DMS53 (cell line): ENCODE data around the gene CACNG1.
"Not testable (repeated sequence)": the region's sequence is repeated elsewhere in the genome, so short reads cannot be mapped to it uniquely, and the experiment has no call there.

ENCODE experiments used
- DNase-seq: peaks from one replicate; lab custom pipeline; 2025; lab: John Stamatoyannopoulos, UW

Gene CACNG1

GRCh38 chr17:67079491-67079890 is 35.1 kb downstream of the CACNG1 start:
- DNase-seq = no peak

DNA sequence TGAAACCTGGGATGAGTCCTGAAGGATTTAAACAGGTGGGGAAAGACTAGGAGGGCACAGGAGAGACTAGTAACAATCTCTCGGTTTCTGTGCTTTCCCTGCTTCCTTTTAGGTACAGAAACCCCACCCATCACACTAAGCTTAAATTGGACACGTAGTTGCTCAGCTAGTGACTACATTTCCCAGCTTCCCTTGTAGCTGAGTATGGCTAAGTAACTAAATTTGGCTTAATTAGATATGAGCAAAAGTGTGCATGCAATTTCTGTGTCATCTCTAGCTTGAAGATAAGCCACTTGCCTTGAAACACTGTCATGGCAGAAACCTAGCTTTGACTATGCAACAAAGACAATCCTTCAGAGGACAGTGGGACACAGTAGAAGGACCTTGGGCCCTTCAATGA is 36.5 kb downstream of the CACNG1 start:
- DNase-seq = no peak

GRCh38 chr17:67082107-67082506 is 37.8 kb downstream of the CACNG1 start:
- DNase-seq = no peak

- DNase-seq = no peak
Measured at GRCh38 chr17:67085406-67085805, 41.1 kb downstream of the CACNG1 start.

DNA sequence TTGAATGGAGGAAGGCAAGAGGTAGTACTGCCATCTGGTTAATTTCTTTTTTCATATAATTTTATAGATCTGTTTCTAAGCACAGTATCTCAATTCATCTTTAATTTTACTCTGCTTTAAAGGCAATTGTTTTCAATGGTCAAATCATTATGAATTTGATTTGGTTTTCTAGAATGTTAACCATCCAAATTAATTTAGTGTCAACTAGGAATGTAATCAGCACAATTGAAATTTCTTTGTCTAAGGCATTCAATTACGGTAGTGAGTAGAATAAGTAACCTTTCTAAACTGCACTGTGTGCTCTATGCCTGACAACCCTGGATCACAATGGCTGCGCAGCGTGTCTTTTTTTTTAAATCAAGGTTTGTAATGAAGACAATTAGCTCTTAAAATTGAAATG is 44.3 kb downstream of the CACNG1 start:
- DNase-seq = no peak

GRCh38 chr17:67090341-67090740 is 46.0 kb downstream of the CACNG1 start:
- DNase-seq = no peak

DNA sequence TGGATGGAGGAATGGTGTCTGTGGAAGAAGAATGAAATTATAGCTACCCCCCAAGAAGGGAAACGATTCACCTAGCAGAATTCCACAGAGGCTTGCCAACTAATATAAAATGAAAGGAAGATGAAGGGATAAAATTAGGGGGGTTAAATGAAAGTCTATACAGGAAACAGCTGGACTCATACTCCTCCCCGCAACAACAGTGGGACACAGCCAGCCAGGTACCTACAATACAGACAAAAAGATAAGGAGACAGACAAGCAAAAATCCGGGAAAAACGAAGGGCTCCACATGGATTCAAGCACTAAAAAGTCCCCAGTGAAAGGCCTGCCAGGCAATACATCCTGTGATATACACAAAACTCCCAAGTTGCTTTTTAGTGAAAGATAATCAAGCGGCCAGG is 47.9 kb downstream of the CACNG1 start:
- DNase-seq = no peak

GRCh38 chr17:67092710-67093109 is 48.4 kb downstream of the CACNG1 start:
- DNase-seq = not testable (repeated sequence)

DNA sequence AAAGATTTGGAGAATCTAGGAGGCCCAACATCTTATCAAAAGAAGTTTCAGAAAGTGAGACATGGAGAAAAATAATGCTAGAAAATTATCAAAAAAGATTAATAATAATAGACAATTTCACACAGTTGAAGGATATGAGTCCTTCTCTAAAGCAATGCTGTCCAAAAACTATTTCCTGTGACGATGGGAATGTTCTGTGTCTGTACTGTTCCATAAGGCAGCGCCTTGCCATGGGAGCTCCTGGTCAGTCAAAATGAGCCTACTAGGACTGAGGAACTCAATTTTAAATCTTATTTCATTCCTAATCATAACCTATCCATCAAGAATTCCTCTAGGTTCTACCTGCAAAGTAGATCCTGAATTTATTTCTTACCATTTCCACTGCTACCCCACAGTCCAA is 49.0 kb downstream of the CACNG1 start:
- no peak for DNase-seq

- not testable (repeated sequence) for DNase-seq
Measured at GRCh38 chr17:67095291-67095690, 50.9 kb downstream of the CACNG1 start.

DNA sequence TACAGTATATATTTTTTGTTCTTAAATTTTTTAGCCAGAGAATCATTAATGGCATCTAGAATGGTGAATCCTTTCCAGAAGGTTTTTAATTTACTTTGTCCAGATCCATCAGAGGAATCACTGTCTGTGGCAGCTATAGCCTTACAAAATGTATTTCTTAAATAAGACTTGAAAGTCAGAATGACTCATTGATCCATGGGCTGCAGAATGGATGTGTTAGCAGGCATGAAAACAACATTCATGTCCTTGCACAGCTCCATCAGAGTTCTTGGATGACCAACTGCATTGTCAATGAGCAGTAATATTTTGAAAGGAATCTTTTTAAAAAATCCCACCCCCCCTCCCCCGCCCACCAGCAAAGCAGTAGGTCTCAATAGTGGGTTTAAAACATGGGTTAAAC is 51.4 kb downstream of the CACNG1 start:
- DNase-seq = no peak

- DNase-seq = no peak
Measured at GRCh38 chr17:67096609-67097008, 52.3 kb downstream of the CACNG1 start.

GRCh38 chr17:67098006-67098405 is 53.7 kb downstream of the CACNG1 start:
- no peak for DNase-seq

DNA sequence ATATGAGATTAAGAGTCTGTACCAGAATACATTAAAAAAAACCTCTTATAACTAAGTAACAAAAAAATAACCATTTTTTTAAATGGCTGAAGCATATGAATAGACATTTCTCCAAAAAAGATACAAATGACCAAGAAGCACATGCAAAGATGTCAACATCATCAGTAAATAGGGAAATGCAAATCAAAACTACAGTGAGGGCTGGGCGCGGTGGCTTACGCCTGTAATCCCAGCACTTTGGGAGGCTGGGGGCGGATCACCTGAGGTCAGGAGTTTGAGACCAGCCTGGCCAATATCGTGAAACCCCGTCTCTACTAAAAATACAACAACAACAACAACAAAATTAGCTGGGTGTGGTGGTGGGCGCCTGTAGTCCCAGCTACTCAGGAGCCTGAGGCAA is 60.3 kb downstream of the CACNG1 start:
- not testable (repeated sequence) for DNase-seq

GRCh38 chr17:67105213-67105612 is 60.9 kb downstream of the CACNG1 start:
- no peak for DNase-seq
